ENCODE data around the gene TRIOBP.

DNA sequence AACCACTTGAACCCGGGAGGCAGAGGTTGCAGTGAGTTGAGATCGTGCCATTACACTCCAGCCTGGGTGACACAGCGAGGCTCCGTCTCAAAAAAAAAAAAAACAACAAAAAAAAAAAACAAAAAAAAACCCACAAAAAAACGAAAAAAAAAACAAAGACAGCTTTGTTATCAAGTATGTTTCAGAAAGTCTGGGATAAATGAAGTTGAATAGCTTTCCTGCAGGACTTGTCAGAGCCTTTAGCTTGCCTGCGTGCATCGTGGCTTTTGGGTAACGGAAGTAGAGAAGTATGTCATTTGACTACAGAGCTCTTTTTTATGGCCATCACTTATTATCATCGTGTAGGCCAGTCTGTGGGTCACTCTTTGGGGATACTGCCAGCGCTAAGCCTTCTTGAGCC, 14.6 kb downstream of the TRIOBP start:
- TF ChIP-seq CTCF (conservative IDR thresholded peaks at IDR 0.05): no peak
- TF ChIP-seq EZH2 (IDR thresholded peaks at IDR 0.05; ENCODE audit: low read depth): no peak

Measured in PC-9 (cell line).